CD4-positive, CD25-positive, alpha-beta regulatory T cell (primary cell): ENCODE measurements around the gene POLR1B. TPM values are rescaled to one million over a fixed set of nuclear protein-coding genes. Genes with fewer than 3 reads are reported as not detected.

ENCODE experiments used
- polyA plus RNA-seq, 4 donors: library from polyadenylated mRNA; unstranded; fragments of 300-500 nt; fragmentation: Illumina TruSeq; gene quantifications; one replicate each; pipeline ENCODE4 v1.2.3, GENCODE V29; 2021
- total RNA-seq: library from RNA; stranded (reverse); gene quantifications from one replicate; pipeline ENCODE4 v1.2.3, GENCODE V29; 2022

POLR1B gene
- total and polyA plus RNA-seq, 5 donors from 2014 or later = 14.3 to 34.4 (median 21.7) TPM

Other genes starting within 250 kb of the POLR1B start
- 48.1 TPM for gene RGPD8, start 108.8 kb upstream of the POLR1B start, total RNA-seq
- gene RGPD8, start 108.8 kb upstream of the POLR1B start, polyA plus RNA-seq = 1 to 10 TPM; 1.9 to 3.6 (median 2.3) TPM
- 32.5 TPM for gene TTL, start 60.3 kb upstream of the POLR1B start, total RNA-seq
- gene TTL, start 60.3 kb upstream of the POLR1B start, polyA plus RNA-seq = 1 to 10 TPM; 2.0 to 6.3 (median 5.0) TPM
- gene CHCHD5, start 42.1 kb downstream of the POLR1B start, total RNA-seq = 18.2 TPM
- 10 to 100 TPM; 48.0 to 76.7 (median 70.0) TPM for gene CHCHD5, start 42.1 kb downstream of the POLR1B start, polyA plus RNA-seq
- gene SLC20A1, start 103.5 kb downstream of the POLR1B start, total RNA-seq = 130 TPM
- 10 to 100 TPM; 18.1 to 30.7 (median 24.9) TPM for gene SLC20A1, start 103.5 kb downstream of the POLR1B start, polyA plus RNA-seq
- gene NT5DC4, start 178.6 kb downstream of the POLR1B start, total RNA-seq = not detected
- gene NT5DC4, start 178.6 kb downstream of the POLR1B start, polyA plus RNA-seq = not detected
- gene CKAP2L, start 222.1 kb downstream of the POLR1B start, total RNA-seq = 3.4 TPM
- 1 to 10 TPM in 1 of 4 donors, under 1 TPM in 3; 0.43 to 1.5 (median 0.76) TPM for gene CKAP2L, start 222.1 kb downstream of the POLR1B start, polyA plus RNA-seq
- 0.17 TPM for gene IL1A, start 242.0 kb downstream of the POLR1B start, total RNA-seq
- not detected for gene IL1A, start 242.0 kb downstream of the POLR1B start, polyA plus RNA-seq